ENCODE measurements around the gene NCAPD3. TPM values are rescaled to one million over a fixed set of nuclear protein-coding genes. Genes with fewer than 3 reads are reported as not detected.

NCAPD3 gene
- total RNA-seq, 1 donor, result 9.4 TPM

- Histone ChIP-seq H3K4me2 (ENCODE audit: insufficient read depth, low read length) (no peak overlapping the region), H4K20me1 (ENCODE audit: insufficient read depth, low read length) (peaks cover 28% of the 10 kb centered on the region), H3K4me3 (ENCODE audit: insufficient read depth, low read length) (no peak overlapping the region), H3K27me3 (ENCODE audit: insufficient read depth, low read length) (no peaks in the 10 kb centered on the region), H2AFZ (ENCODE audit: low read length) (no peak overlapping the region), H3K36me3 (ENCODE audit: insufficient read depth, low read length) (peaks cover 29% of the 10 kb centered on the region), H3K9me3 (ENCODE audit: low read depth, low read length) (no peaks in the 10 kb centered on the region), H3K27ac (ENCODE audit: low read depth, low read length) (no peak overlapping the region), H3K79me2 (ENCODE audit: insufficient read depth, low read length) (peaks cover 27% of the 10 kb centered on the region), H3K4me1 (ENCODE audit: insufficient read depth, low read length) (no peaks in the 10 kb centered on the region)
- no peak for TF ChIP-seq CTCF (IDR thresholded peaks at IDR 0.05; ENCODE audit: extremely low read depth, low read depth, low read length)
- no peak for DNase-seq (ENCODE audit: insufficient read length, low spot score, missing footprints)
Observed at GRCh38 chr11:134236834-134237556, 13.2 kb upstream of the NCAPD3 start.

- TF ChIP-seq CTCF (IDR thresholded peaks at IDR 0.05; ENCODE audit: extremely low read depth, low read depth, low read length), result no peak
- Histone ChIP-seq H3K4me2 (ENCODE audit: insufficient read depth, low read length) (no peak overlapping the region), H3K27me3 (ENCODE audit: insufficient read depth, low read length) (no peaks in the 10 kb centered on the region), H3K9me3 (ENCODE audit: low read depth, low read length) (no peaks in the 10 kb centered on the region), H2AFZ (ENCODE audit: low read length) (no peak overlapping the region), H3K79me2 (ENCODE audit: insufficient read depth, low read length) (peaks cover 41% of the 10 kb centered on the region), H3K4me1 (ENCODE audit: insufficient read depth, low read length) (no peaks in the 10 kb centered on the region), H4K20me1 (ENCODE audit: insufficient read depth, low read length) (peaks cover 37% of the 10 kb centered on the region), H3K36me3 (ENCODE audit: insufficient read depth, low read length) (peaks cover 23% of the 10 kb centered on the region), H3K4me3 (ENCODE audit: insufficient read depth, low read length) (no peak overlapping the region), H3K27ac (ENCODE audit: low read depth, low read length) (no peak overlapping the region)
- DNase-seq (ENCODE audit: insufficient read length, low spot score, missing footprints), result no peak
Observed at GRCh38 chr11:134235399-134235798, 11.6 kb upstream of the NCAPD3 start.

- no peak for DNase-seq (ENCODE audit: insufficient read length, low spot score, missing footprints)
- Histone ChIP-seq H3K4me2 (ENCODE audit: insufficient read depth, low read length) (no peak overlapping the region), H3K9me3 (ENCODE audit: low read depth, low read length) (no peaks in the 10 kb centered on the region), H3K27me3 (ENCODE audit: insufficient read depth, low read length) (no peaks in the 10 kb centered on the region), H3K4me1 (ENCODE audit: insufficient read depth, low read length) (no peaks in the 10 kb centered on the region), H3K4me3 (ENCODE audit: insufficient read depth, low read length) (no peak overlapping the region), H3K79me2 (ENCODE audit: insufficient read depth, low read length) (peaks cover 57% of the 10 kb centered on the region), H3K27ac (ENCODE audit: low read depth, low read length) (no peak overlapping the region), H3K36me3 (ENCODE audit: insufficient read depth, low read length) (peaks cover 7% of the 10 kb centered on the region), H4K20me1 (ENCODE audit: insufficient read depth, low read length) (peaks cover 48% of the 10 kb centered on the region), H2AFZ (ENCODE audit: low read length) (no peak overlapping the region)
- TF ChIP-seq CTCF (IDR thresholded peaks at IDR 0.05; ENCODE audit: extremely low read depth, low read depth, low read length), result no peak
Observed at GRCh38 chr11:134233729-134234179, 10.0 kb upstream of the NCAPD3 start.

- H3K27ac ChIP-seq (ENCODE audit: low read depth, low read length), result no peak overlapping the region
- no peak for DNase-seq (ENCODE audit: insufficient read length, low spot score, missing footprints)
- H3K36me3 ChIP-seq (ENCODE audit: insufficient read depth, low read length), result peaks cover 10% of the 10 kb centered on the region
- H4K20me1 ChIP-seq (ENCODE audit: insufficient read depth, low read length), result peaks cover 61% of the 10 kb centered on the region
- no peak for TF ChIP-seq CTCF (IDR thresholded peaks at IDR 0.05; ENCODE audit: extremely low read depth, low read depth, low read length)
- H3K4me3 ChIP-seq (ENCODE audit: insufficient read depth, low read length), result no peak overlapping the region
- peaks cover 72% of the 10 kb centered on the region for H3K79me2 ChIP-seq (ENCODE audit: insufficient read depth, low read length)
- H3K4me2 ChIP-seq (ENCODE audit: insufficient read depth, low read length), result no peak overlapping the region
- no peaks in the 10 kb centered on the region for H3K4me1 ChIP-seq (ENCODE audit: insufficient read depth, low read length)
- H3K9me3 ChIP-seq (ENCODE audit: low read depth, low read length), result no peaks in the 10 kb centered on the region
- H3K27me3 ChIP-seq (ENCODE audit: insufficient read depth, low read length), result no peaks in the 10 kb centered on the region
- H2AFZ ChIP-seq (ENCODE audit: low read length), result no peak overlapping the region
Observed at GRCh38 chr11:134231958-134232659, 8.3 kb upstream of the NCAPD3 start.
